GM12878 (cell line): ENCODE data around the gene MYRFL. TPM values are rescaled to one million over a fixed set of nuclear protein-coding genes. Genes with fewer than 3 reads are reported as not detected.
"Not testable (repeated sequence)": the region's sequence is repeated elsewhere in the genome, so short reads cannot be mapped to it uniquely, and the experiment has no call there.

Experiments
- ATAC-seq: fragments of 200-7000 bp; cut with Tn5 transposase; 3 replicates; pipeline ENCODE4 v1.9.1; 2020; ENCODE audit warnings: mild to moderate bottlenecking, moderate library complexity
- BruUV-seq: library from RNA; stranded (reverse); fragments of 400-500 nt; replicated peaks from 2 replicates; lab custom pipeline; 2021; lab: Mats Ljungman, UMichigan
- CTCF ChIA-PET: fragments of 300-600 bp; sonication (Branson Sonifier 250); formaldehyde crosslinking; extraction: SDS; loops from one replicate; lab custom pipeline; 2021; ENCODE audit warnings: inconsistent platforms; lab: Yijun Ruan, JAX
- POLR2A ChIA-PET: fragments of 350-600 bp; formaldehyde crosslinking; extraction: SDS; loops from one replicate; lab custom pipeline; 2021; ENCODE audit warnings: inconsistent platforms; lab: Charles Lee
- RAD21 ChIA-PET: fragments of 300-600 bp; sonication (Branson Sonifier 250); formaldehyde crosslinking; loops from one replicate; lab custom pipeline; 2023; ENCODE audit warnings: antibody characterized with exemption; ENCODE audit not compliant: unreplicated experiment; lab: Charles Lee
- SMC1A ChIA-PET: fragments of 300-600 bp; sonication (Branson Sonifier 250); formaldehyde crosslinking; loops from one replicate; lab custom pipeline; 2023; ENCODE audit not compliant: unreplicated experiment, uncharacterized antibody; lab: Charles Lee
- DNase-seq: peaks from one replicate; pipeline ENCODE4 v3.0.0-alpha.2; 2011; ENCODE audit warnings: low read depth, low spot score
- FAIRE-seq: peaks from 3 replicates; lab custom pipeline; 2011; peaks lifted over from hg19 to GRCh38; lab: Jason Lieb, UNC
- H2AFZ ChIP-seq: 2 replicates; pipeline ENCODE4 v1.6.0; 2011; ENCODE audit warnings: low read depth, low read length, control low read depth; ENCODE audit not compliant: control insufficient read depth
- H3K27ac ChIP-seq: 2 replicates; pipeline ENCODE4 v1.5.1; 2011; ENCODE audit warnings: control low read depth; ENCODE audit not compliant: control insufficient read depth, insufficient read depth
- H3K27me3 ChIP-seq, 2 experiments: replicated peaks in 1 of 2; 2 replicates each; pipeline versions ENCODE4 v1.6.0 to v1.6.1; 2011; ENCODE audit warnings: low read length in 1 of 2; ENCODE audit not compliant: control insufficient read depth in 2 of 2, insufficient read depth in 2 of 2
- H3K36me3 ChIP-seq, 2 experiments: 2 replicates each; pipeline ENCODE4 v1.5.1; 2011; ENCODE audit warnings: low read length in 1 of 2; ENCODE audit not compliant: control insufficient read depth in 2 of 2, insufficient read depth in 2 of 2
- H3K4me1 ChIP-seq: 2 replicates; pipeline ENCODE4 v1.6.1; 2011; ENCODE audit warnings: mild to moderate bottlenecking, low read length, moderate library complexity, mixed read lengths; ENCODE audit not compliant: control insufficient read depth, insufficient read depth
- H3K4me2 ChIP-seq: 2 replicates; pipeline ENCODE4 v1.6.0; 2011; ENCODE audit warnings: control low read depth; ENCODE audit not compliant: control insufficient read depth, insufficient read depth
- H3K4me3 ChIP-seq: fragments of 200-600 bp; sonication (generic); 2 replicates; pipeline ENCODE4 v1.5.1; 2016
- H3K79me2 ChIP-seq: 2 replicates; pipeline ENCODE4 v1.6.0; 2011; ENCODE audit warnings: low read length; ENCODE audit not compliant: control insufficient read depth, insufficient read depth
- H3K9ac ChIP-seq: 2 replicates; pipeline ENCODE4 v1.8.0; 2011; ENCODE audit warnings: low read length, control low read depth, mixed read lengths; ENCODE audit not compliant: control insufficient read depth, insufficient read depth
- H3K9me3 ChIP-seq: replicated peaks from 3 replicates; pipeline ENCODE4 v1.5.1; 2011; ENCODE audit warnings: mild to moderate bottlenecking, low read length; ENCODE audit not compliant: control insufficient read depth, insufficient read depth
- H4K20me1 ChIP-seq: 2 replicates; pipeline ENCODE4 v1.6.0; 2011; ENCODE audit not compliant: control insufficient read depth, insufficient read depth
- ATF7 ChIP-seq: fragments of 450-650 bp; IDR thresholded peaks from 2 replicates; pipeline ENCODE4 v1.6.1; 2016; ENCODE audit warnings: low read depth, mild to moderate bottlenecking
- EGR1 ChIP-seq, 2 experiments: IDR thresholded peaks; 1 replicate in 1 of 2; 2 replicates in 1 of 2; pipeline ENCODE4 v1.6.1; 2011 to 2012; ENCODE audit warnings: low read depth in 2 of 2, low read length in 2 of 2, borderline replicate concordance in 1 of 2, mild to moderate bottlenecking in 1 of 2, moderate library complexity in 1 of 2
- EZH2 ChIP-seq: IDR thresholded peaks from 2 replicates; pipeline ENCODE4 v1.6.1; 2012; ENCODE audit warnings: low read depth, mild to moderate bottlenecking, control low read depth, inconsistent platforms, low read length, borderline replicate concordance; ENCODE audit not compliant: control insufficient read depth
- FOXK2 ChIP-seq: fragments of 450-650 bp; IDR thresholded peaks from 2 replicates; pipeline ENCODE4 v1.6.1; 2017; ENCODE audit warnings: mild to moderate bottlenecking, moderate library complexity
- FOXM1 ChIP-seq: IDR thresholded peaks from 2 replicates; pipeline ENCODE4 v1.6.1; 2012; ENCODE audit warnings: low read depth, mild to moderate bottlenecking, inconsistent platforms, low read length, moderate library complexity
- HDAC6 ChIP-seq: fragments of 200-600 bp; sonication (generic); IDR thresholded peaks from one replicate; pipeline ENCODE4 v1.8.0; 2017; ENCODE audit warnings: antibody characterized with exemption; ENCODE audit not compliant: unreplicated experiment
- LARP7 ChIP-seq: fragments of 450-650 bp; IDR thresholded peaks from 2 replicates; pipeline ENCODE4 v1.6.1; 2017; ENCODE audit warnings: mild to moderate bottlenecking
- NR2F1 ChIP-seq: fragments of 450-650 bp; conservative IDR thresholded peaks from 2 replicates; pipeline ENCODE4 v1.6.1; 2017; ENCODE audit warnings: mild to moderate bottlenecking
- POLR2AphosphoS5 ChIP-seq: IDR thresholded peaks from 2 replicates; pipeline ENCODE4 v1.6.1; 2011; ENCODE audit warnings: mild to moderate bottlenecking, low read length, inconsistent platforms
- RFX5 ChIP-seq: IDR thresholded peaks from 2 replicates; pipeline ENCODE4 v1.6.1; 2011; ENCODE audit warnings: low read depth, low read length, improper control_type of control experiment
- SIN3A ChIP-seq: IDR thresholded peaks from 2 replicates; pipeline ENCODE4 v1.6.1; 2012; ENCODE audit warnings: low read depth, low read length, improper control_type of control experiment
- SIX5 ChIP-seq: IDR thresholded peaks from 2 replicates; pipeline ENCODE4 v1.6.1; 2011; ENCODE audit warnings: mild to moderate bottlenecking, low read depth, low read length, moderate library complexity; ENCODE audit not compliant: severe bottlenecking
- TCF7 ChIP-seq: IDR thresholded peaks from 2 replicates; pipeline ENCODE4 v1.6.1; 2014; ENCODE audit warnings: antibody characterized with exemption, borderline replicate concordance
- WGBS: methylation state at CpG from one replicate; pipeline ENCODE4 v1.1.6; 2016; ENCODE audit warnings: low lambda C conversion rate; ENCODE audit not compliant: insufficient replicate concordance, insufficient coverage; ENCODE audit errors: missing lambda C conversion rate; 5-methylcytosine and 5-hydroxymethylcytosine counted together
- in situ Hi-C: fragments of 300-500 bp; cut with MboI; formaldehyde crosslinking; loops from 9 replicates; pipeline ENCODE4 v1.14.3; 2018; ENCODE audit warnings: mixed read lengths
- intact Hi-C: fragments of 100-400 bp; cut with micrococcal nuclease; formaldehyde crosslinking; loops from one replicate; pipeline ENCODE4 v1.14.2; 2022; ENCODE audit not compliant: unreplicated experiment
- polyA plus RNA-seq, 11 experiments: library from polyadenylated mRNA; depleted of rRNA in 4 of 11; unstranded in 6 of 11; stranded (reverse) in 5 of 11; fragments of >200 nt; fragmentation: Nextera tagmentation in 4 of 11; fragmentation: Illumina TruSeq in 1 of 11; extraction: Ambion mirVana in 4 of 11; extraction: Trizol in 1 of 11; gene quantifications; 1 replicate in 1 of 11; 2 replicates in 10 of 11; pipeline versions ENCODE4 v1.2.1 to v1.2.3, GENCODE V29; 2011 to 2016; ENCODE audit warnings: inconsistent platforms in 2 of 11, missing spikeins in 2 of 11, low read depth in 1 of 11
- total RNA-seq, 4 experiments: library from RNA; depleted of rRNA in 3 of 4; stranded (reverse); fragments of >200 nt in 3 of 4; fragmentation: Illumina TruSeq in 1 of 4; extraction: Trizol in 1 of 4; gene quantifications; 2 replicates each; pipeline versions ENCODE4 v1.2.1 to v1.2.3, GENCODE V29; 2013 to 2021
- TF ChIP-seq, protein P1 (sequence below): IDR thresholded peaks from 2 replicates; pipeline ENCODE4 v1.6.1; 2011; ENCODE audit warnings: low read depth, mild to moderate bottlenecking, low read length, moderate library complexity, borderline replicate concordance; ENCODE audit errors: extremely low read depth
- TF ChIP-seq, protein P2 (sequence below): fragments of 450-650 bp; IDR thresholded peaks from 2 replicates; pipeline ENCODE4 v1.6.1; 2018; ENCODE audit warnings: mild to moderate bottlenecking, low read depth, moderate library complexity; ENCODE audit not compliant: partially characterized antibody
- TF ChIP-seq, protein P3 (sequence below): fragments of 450-650 bp; IDR thresholded peaks from 2 replicates; pipeline ENCODE4 v1.6.1; 2017; ENCODE audit warnings: low read depth, mild to moderate bottlenecking, moderate library complexity

MYRFL gene
- total and polyA plus RNA-seq, 10 of the 15 experiments (the other 5 are each of a cell fraction or from before 2014, with no cell fraction given): 0.24 to 1.8 (median 0.64) TPM

DNA sequence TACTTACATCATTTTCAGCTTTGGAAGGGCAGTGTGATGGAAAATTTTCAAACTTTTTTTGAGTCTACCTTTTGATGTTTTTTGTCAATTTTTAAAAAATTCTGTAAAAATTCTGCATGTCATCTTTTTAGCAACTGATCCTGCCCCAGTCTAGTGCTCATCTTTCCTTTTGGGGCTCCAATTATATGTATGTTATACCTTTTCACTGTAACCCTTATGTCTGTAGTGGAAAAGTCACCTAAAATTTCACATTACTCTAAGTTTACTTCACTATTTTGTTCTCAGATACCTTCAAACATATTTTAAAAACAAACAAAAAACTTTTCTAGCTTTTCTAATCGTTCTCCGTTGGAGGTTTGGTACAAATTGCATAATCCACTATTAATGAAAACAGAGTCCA, 32.5 kb upstream of the MYRFL start:
- FAIRE-seq: no peak
- intact Hi-C loops: no loop called here

DNA sequence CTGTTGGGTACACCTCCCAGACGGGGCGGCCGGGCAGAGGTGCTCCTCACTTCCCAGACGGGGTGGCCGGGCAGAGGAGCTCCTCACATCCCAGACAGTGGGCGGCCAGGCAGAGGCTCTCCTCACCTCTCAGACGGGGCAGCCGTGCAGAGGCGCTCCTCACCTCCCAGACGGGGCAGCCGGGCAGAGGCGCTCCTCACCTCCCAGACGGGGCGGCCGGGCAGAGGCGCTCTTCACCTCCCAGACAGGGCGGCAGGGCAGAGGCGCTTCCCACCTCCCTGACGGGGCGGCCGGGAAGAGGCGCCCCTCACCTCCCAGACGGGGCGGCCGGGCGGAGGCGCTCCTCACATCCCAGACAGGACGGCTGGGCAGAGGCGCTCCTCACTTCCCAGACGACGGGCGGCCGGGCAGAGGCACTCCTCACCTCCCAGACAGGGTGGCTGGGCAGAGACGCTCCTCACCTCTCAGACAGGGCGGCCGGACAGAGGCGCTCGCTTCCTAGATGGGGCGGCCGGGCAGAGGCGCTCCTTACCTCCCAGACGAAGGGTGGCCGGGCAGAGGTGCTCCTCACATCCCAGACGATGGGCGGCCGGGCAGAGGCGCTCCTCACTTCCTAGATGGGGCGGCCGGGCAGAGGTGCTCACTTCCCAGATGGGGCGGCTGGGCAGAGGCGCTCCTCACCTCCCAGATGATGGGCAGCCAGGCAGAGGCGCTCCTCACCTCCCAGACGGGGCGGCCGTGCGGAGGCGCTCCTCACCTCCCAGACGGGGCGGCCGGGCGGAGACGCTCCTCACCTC, 17.7 kb upstream of the MYRFL start:
- H3K79me2 ChIP-seq, POLR2A ChIA-PET, BruUV-seq, H3K4me1 ChIP-seq, FAIRE-seq, intact Hi-C loops, in situ Hi-C loops, H3K36me3 ChIP-seq, H3K9me3 ChIP-seq, H3K9ac ChIP-seq, ATAC-seq, DNase-seq, H3K27ac ChIP-seq, H3K27me3 ChIP-seq, RAD21 ChIA-PET, CTCF ChIA-PET, H2AFZ ChIP-seq, H3K4me2 ChIP-seq, H4K20me1 ChIP-seq, H3K4me3 ChIP-seq: not testable (repeated sequence)
- SMC1A ChIA-PET: interaction anchor here (0.6 kb wide), 1 partner anchor 402 kb away, joined by 3 read pairs; no protein-coding TSS in a partner anchor
- WGBS: 98% methylated on average over 55 of the region's 62 CpGs

More for the DNA sequence above, 32.5 kb upstream of the MYRFL start:
- no peak for ATAC-seq
- H3K79me2 ChIP-seq: no peaks in the 10 kb centered on the region
- BruUV-seq: no TSS peak
- in situ Hi-C loops: no loop called here
- H3K4me2 ChIP-seq: no peak overlapping the region
- H2AFZ ChIP-seq: no peak overlapping the region
- ChIA-PET CTCF (no interaction called here), SMC1A (interaction anchor here (1.1 to 2.3 kb wide), 3 partner anchors 12 to 31 kb away, joined by 3 to 7 read pairs (median 6); no protein-coding TSS in a partner anchor), POLR2A (interaction anchor here (0.6 kb wide), 1 partner anchor 10 kb away, joined by 3 read pairs; no protein-coding TSS in a partner anchor), RAD21 (no interaction called here)
- DNase-seq: no peak
- H3K4me3 ChIP-seq: no peak overlapping the region
- H4K20me1 ChIP-seq: no peaks in the 10 kb centered on the region
- 100% methylated on average over 2 of the region's 2 CpGs for WGBS
- peaks cover 7% of the 10 kb centered on the region; the same call in 2 of the 3 replicates for H3K9me3 ChIP-seq
- H3K9ac ChIP-seq: no peak overlapping the region
- TF ChIP-seq, protein P1, sequence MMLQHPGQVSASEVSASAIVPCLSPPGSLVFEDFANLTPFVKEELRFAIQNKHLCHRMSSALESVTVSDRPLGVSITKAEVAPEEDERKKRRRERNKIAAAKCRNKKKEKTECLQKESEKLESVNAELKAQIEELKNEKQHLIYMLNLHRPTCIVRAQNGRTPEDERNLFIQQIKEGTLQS: no peak
- no peak for TF ChIP-seq FOXK2
- no peak for TF ChIP-seq NR2F1
- no peak for TF ChIP-seq ATF7
- no peak for TF ChIP-seq EZH2
- TF ChIP-seq RFX5: no peak
- no peak for TF ChIP-seq FOXM1
- TF ChIP-seq, protein P2, sequence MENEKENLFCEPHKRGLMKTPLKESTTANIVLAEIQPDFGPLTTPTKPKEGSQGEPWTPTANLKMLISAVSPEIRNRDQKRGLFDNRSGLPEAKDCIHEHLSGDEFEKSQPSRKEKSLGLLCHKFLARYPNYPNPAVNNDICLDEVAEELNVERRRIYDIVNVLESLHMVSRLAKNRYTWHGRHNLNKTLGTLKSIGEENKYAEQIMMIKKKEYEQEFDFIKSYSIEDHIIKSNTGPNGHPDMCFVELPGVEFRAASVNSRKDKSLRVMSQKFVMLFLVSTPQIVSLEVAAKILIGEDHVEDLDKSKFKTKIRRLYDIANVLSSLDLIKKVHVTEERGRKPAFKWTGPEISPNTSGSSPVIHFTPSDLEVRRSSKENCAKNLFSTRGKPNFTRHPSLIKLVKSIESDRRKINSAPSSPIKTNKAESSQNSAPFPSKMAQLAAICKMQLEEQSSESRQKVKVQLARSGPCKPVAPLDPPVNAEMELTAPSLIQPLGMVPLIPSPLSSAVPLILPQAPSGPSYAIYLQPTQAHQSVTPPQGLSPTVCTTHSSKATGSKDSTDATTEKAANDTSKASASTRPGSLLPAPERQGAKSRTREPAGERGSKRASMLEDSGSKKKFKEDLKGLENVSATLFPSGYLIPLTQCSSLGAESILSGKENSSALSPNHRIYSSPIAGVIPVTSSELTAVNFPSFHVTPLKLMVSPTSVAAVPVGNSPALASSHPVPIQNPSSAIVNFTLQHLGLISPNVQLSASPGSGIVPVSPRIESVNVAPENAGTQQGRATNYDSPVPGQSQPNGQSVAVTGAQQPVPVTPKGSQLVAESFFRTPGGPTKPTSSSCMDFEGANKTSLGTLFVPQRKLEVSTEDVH: no peak
- TF ChIP-seq, protein P3, sequence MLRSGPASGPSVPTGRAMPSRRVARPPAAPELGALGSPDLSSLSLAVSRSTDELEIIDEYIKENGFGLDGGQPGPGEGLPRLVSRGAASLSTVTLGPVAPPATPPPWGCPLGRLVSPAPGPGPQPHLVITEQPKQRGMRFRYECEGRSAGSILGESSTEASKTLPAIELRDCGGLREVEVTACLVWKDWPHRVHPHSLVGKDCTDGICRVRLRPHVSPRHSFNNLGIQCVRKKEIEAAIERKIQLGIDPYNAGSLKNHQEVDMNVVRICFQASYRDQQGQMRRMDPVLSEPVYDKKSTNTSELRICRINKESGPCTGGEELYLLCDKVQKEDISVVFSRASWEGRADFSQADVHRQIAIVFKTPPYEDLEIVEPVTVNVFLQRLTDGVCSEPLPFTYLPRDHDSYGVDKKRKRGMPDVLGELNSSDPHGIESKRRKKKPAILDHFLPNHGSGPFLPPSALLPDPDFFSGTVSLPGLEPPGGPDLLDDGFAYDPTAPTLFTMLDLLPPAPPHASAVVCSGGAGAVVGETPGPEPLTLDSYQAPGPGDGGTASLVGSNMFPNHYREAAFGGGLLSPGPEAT: no peak
- no peak for TF ChIP-seq SIX5
- TF ChIP-seq EGR1 (IDR thresholded peaks at IDR 0.05; ENCODE audit: borderline replicate concordance in 1 of 2, low read depth in 2 of 2, low read length in 2 of 2): no peak
- TF ChIP-seq POLR2AphosphoS5: no peak
- TF ChIP-seq HDAC6: no peak
- TF ChIP-seq SIN3A: no peak
- no peak for TF ChIP-seq LARP7
- TF ChIP-seq TCF7: no peak
- no peak overlapping the region for H3K27ac ChIP-seq
- H3K4me1 ChIP-seq: no peaks in the 10 kb centered on the region
- H3K36me3 ChIP-seq: peaks cover 0 to 6% of the 10 kb centered on the region in 2 experiments; a peak in 1 of 4 replicates
- H3K27me3 ChIP-seq: no peaks in the 10 kb centered on the region
